Panc1 (cell line): Measurements from ENCODE around the gene CXorf58.

Experiments used
- POLR2AphosphoS5 ChIP-seq: IDR thresholded peaks from 2 replicates; pipeline ENCODE4 v1.6.1; 2012; ENCODE audit warnings: mild to moderate bottlenecking, low read depth, low read length, moderate library complexity
- SIN3A ChIP-seq: IDR thresholded peaks from 2 replicates; pipeline ENCODE4 v1.6.1; 2012; ENCODE audit warnings: low read depth, mild to moderate bottlenecking, low read length, moderate library complexity, borderline replicate concordance; ENCODE audit not compliant: insufficient read depth
- TCF7L2 ChIP-seq: IDR thresholded peaks from 2 replicates; pipeline ENCODE4 v1.6.1; 2011; ENCODE audit warnings: mild to moderate bottlenecking, low read depth, low read length, inconsistent platforms
- TF ChIP-seq, protein P1 (sequence below): fragments of 450-650 bp; IDR thresholded peaks from 2 replicates; pipeline ENCODE4 v1.5.1; 2017; ENCODE audit warnings: mild to moderate bottlenecking
- TF ChIP-seq, protein P2 (sequence below), 2 experiments: IDR thresholded peaks; 2 replicates each; pipeline ENCODE4 v1.6.1; 2011 to 2012; ENCODE audit warnings: low read depth in 2 of 2, control low read depth in 1 of 2, low read length in 1 of 2, mild to moderate bottlenecking in 1 of 2, moderate library complexity in 1 of 2; ENCODE audit not compliant: insufficient read depth in 1 of 2

DNA sequence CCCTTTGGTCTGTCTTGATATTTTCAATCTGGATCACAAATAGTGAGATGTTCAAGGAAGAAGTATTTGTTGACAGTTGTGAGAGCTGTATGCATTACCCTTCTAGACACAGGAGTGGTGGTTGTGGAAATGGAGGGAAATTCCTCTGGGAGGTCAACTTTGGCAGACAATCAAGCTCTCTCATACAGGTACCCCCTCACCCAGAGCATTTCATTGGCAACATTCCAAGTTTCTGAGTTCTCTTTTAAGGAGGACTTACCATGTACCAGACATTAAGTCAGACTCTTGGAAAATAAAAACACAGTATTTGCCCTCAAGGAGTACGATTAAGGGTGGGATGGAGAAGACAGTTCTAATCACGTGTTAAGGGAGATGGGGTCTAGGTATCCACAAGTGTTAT, 73.9 kb downstream of the CXorf58 start:
- TF ChIP-seq, protein P1, sequence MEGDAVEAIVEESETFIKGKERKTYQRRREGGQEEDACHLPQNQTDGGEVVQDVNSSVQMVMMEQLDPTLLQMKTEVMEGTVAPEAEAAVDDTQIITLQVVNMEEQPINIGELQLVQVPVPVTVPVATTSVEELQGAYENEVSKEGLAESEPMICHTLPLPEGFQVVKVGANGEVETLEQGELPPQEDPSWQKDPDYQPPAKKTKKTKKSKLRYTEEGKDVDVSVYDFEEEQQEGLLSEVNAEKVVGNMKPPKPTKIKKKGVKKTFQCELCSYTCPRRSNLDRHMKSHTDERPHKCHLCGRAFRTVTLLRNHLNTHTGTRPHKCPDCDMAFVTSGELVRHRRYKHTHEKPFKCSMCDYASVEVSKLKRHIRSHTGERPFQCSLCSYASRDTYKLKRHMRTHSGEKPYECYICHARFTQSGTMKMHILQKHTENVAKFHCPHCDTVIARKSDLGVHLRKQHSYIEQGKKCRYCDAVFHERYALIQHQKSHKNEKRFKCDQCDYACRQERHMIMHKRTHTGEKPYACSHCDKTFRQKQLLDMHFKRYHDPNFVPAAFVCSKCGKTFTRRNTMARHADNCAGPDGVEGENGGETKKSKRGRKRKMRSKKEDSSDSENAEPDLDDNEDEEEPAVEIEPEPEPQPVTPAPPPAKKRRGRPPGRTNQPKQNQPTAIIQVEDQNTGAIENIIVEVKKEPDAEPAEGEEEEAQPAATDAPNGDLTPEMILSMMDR = no peak
- TF ChIP-seq POLR2AphosphoS5 (no peak), SIN3A (no peak), TCF7L2 (no peak)
- TF ChIP-seq, protein P2, sequence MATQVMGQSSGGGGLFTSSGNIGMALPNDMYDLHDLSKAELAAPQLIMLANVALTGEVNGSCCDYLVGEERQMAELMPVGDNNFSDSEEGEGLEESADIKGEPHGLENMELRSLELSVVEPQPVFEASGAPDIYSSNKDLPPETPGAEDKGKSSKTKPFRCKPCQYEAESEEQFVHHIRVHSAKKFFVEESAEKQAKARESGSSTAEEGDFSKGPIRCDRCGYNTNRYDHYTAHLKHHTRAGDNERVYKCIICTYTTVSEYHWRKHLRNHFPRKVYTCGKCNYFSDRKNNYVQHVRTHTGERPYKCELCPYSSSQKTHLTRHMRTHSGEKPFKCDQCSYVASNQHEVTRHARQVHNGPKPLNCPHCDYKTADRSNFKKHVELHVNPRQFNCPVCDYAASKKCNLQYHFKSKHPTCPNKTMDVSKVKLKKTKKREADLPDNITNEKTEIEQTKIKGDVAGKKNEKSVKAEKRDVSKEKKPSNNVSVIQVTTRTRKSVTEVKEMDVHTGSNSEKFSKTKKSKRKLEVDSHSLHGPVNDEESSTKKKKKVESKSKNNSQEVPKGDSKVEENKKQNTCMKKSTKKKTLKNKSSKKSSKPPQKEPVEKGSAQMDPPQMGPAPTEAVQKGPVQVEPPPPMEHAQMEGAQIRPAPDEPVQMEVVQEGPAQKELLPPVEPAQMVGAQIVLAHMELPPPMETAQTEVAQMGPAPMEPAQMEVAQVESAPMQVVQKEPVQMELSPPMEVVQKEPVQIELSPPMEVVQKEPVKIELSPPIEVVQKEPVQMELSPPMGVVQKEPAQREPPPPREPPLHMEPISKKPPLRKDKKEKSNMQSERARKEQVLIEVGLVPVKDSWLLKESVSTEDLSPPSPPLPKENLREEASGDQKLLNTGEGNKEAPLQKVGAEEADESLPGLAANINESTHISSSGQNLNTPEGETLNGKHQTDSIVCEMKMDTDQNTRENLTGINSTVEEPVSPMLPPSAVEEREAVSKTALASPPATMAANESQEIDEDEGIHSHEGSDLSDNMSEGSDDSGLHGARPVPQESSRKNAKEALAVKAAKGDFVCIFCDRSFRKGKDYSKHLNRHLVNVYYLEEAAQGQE (IDR thresholded peaks at IDR 0.05; ENCODE audit: insufficient read depth in 1 of 2, low read depth in 2 of 2, low read length in 1 of 2) = no peak
